ENCODE data around the gene LZTFL1.
A peak's percentile ranks its signal among the peaks of the same experiment; 100 is the strongest.
"Not testable (repeated sequence)": the region's sequence is repeated elsewhere in the genome, so short reads cannot be mapped to it uniquely, and the experiment has no call there.

LZTFL1 gene

GRCh38 chr3:45865563-45865962 lies 23.6 kb upstream of the LZTFL1 start:
- FAIRE-seq (no peak), DNase-seq (ENCODE audit: insufficient read length, low spot score) (no peak)

GRCh38 chr3:45864760-45865519 lies 23.0 kb upstream of the LZTFL1 start:
- FAIRE-seq (peak; percentile 98), DNase-seq (ENCODE audit: insufficient read length, low spot score) (no peak)

- peak; percentile 78 for FAIRE-seq
- DNase-seq (ENCODE audit: insufficient read length, low spot score): no peak
These were observed 19.3 kb upstream of the LZTFL1 start for GRCh38 chr3:45861043-45861719.

DNA sequence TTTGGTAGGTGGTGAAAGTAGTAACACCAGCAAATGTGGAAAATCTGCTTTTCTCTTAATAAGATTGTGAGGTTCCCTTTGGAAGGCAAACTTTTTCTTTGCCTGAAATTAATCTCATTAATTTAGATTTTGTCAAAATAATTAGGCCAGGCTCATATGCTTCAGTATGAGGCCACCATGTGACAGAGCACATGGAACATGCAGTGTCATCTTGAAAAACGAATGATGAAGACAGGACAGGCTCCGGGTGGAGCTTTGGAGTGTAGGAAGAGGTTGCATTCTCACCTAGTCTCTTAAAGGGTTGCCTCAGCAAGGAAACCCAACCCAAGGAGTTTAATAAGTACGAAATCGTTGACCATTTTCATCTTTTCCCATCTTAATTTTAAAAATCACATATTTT lies 18.6 kb upstream of the LZTFL1 start:
- FAIRE-seq: no peak
- no peak for DNase-seq (ENCODE audit: insufficient read length, low spot score)

DNA sequence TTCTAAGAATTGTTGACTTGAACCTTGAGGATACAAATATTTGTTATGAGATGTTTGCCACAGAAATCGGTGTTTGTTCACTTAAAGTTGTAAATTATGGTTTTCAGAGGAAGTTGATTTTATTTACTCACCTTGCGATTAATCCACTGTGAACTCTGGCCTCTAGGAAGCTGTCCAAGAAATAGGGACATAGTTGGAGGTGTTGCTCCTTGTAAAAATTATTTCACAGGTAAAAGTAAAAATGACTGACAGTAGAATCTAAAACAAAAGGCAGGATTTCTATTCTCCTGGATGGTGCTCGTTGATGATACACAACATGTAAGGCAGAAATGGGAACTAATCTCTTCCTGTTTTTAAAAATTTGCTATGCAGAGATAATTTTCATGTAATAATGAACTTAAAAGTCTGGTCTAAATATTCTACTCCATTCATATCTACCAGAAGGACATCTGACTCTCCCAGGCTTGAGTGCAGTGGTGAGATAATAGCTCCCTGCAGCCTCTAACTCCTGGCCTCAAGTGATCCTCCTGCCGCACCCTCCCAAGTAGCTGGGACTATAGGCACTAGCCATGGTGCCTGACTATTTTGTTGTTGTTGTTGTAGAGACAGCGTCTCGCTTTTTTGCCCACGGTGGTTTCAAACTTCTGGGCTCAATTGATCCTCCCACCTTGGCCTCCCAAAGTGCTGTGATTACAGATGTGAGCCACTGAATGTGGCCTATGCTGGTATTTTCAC lies 17.1 kb upstream of the LZTFL1 start:
- DNase-seq (ENCODE audit: insufficient read length, low spot score) (no peak), FAIRE-seq (no peak)

DNA sequence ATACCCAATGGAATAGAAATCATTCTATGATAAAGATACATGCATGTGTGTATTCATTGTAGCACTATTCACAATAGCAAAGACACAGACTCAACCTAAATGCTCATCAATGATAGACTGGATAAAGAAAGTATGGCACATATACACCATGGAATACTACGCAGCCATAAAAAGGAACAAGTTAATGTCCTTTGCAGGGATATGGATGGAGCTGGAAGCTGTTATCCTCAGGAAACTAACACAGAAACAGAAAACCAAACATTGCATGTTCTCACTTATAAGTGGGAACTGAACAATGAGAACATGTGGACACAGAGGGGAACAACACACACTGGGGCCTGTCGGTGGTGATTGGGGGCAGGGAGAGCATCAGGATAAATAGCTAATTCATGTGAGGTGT lies 15.1 kb upstream of the LZTFL1 start:
- DNase-seq (ENCODE audit: insufficient read length, low spot score); FAIRE-seq: not testable (repeated sequence)

- DNase-seq (ENCODE audit: insufficient read length, low spot score); FAIRE-seq: not testable (repeated sequence)
These were observed 14.4 kb upstream of the LZTFL1 start for GRCh38 chr3:45856323-45856722.

DNA sequence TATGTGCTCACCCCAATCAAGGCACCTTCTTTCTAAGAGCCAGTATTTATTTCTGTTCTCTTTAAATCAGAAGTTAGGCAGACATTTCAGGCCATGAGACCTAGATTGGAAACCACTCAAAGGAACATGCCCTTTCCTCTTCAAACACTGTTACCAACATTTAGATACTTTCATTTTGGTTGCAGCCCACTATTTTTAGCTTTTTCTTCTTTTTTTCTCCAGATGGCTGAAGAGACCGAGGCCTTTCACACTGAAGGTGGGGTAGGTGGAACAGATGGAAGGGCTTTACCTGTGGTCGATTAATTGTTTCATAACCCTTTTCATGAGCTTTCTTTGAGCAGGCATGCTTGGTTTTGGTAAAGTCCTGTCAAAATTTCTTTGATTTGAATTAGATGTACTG lies 10.9 kb upstream of the LZTFL1 start:
- FAIRE-seq: peak; percentile 89
- DNase-seq (ENCODE audit: insufficient read length, low spot score): no peak

GRCh38 chr3:45848392-45848791 lies 6.5 kb upstream of the LZTFL1 start:
- FAIRE-seq (no peak), DNase-seq (ENCODE audit: insufficient read length, low spot score) (no peak)

- DNase-seq (ENCODE audit: insufficient read length, low spot score) (no peak), FAIRE-seq (no peak)
These were observed 2.7 kb upstream of the LZTFL1 start for GRCh38 chr3:45844616-45845015.

GRCh38 chr3:45842851-45843625 lies 1.1 kb upstream of the LZTFL1 start:
- DNase-seq (ENCODE audit: insufficient read length, low spot score) (no peak), FAIRE-seq (no peak)

DNA sequence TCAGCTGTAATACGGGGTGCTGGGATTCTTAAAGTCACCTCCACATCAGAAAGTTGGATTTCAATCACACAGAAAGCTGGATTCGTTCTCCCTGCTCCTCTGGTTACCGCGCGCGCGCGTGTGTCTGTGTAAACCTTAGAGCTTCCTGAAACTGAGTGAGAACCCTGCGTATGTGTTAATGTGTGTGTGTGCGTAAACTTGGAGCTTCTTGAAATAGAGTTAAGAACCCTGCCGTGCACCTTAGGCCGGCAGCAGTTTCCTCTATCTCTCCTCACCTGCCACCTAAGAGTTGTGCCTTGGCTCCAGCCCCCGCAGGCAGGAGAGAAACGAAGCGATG lies 531 bp downstream of the LZTFL1 start:
- FAIRE-seq: no peak

GRCh38 chr3:45838466-45838865 lies 3.5 kb downstream of the LZTFL1 start:
- no peak for FAIRE-seq
- no peak for DNase-seq (ENCODE audit: insufficient read length, low spot score)

More for the DNA sequence above, 531 bp downstream of the LZTFL1 start:
- DNase-seq (ENCODE audit: insufficient read length, low spot score): no peak

DNA sequence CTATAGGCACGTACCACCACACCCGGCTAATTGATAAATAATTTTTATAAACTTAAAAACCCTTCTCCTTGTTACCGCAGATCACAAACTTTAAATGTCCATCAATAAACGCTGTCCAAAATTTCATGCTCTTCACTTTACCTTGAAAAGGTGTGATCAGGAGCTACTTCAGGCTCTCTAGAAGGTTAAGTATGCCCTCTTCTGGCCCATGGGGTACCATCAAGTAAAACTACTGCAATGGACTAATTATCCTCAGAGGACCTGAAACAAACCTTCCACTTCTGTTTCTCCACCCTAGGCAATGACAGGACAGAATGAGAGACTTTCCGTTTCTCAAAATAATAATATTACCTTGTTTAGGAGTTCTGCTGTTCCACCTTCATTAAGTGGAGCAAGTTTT lies 9.2 kb downstream of the LZTFL1 start:
- FAIRE-seq: peak; percentile 44
- DNase-seq (ENCODE audit: insufficient read length, low spot score): no peak

GRCh38 chr3:45830121-45830520 lies 11.8 kb downstream of the LZTFL1 start:
- DNase-seq (ENCODE audit: insufficient read length, low spot score) (no peak), FAIRE-seq (no peak)

- no peak for FAIRE-seq
- DNase-seq (ENCODE audit: insufficient read length, low spot score): no peak
These were observed 15.0 kb downstream of the LZTFL1 start for GRCh38 chr3:45826908-45827307.

DNA sequence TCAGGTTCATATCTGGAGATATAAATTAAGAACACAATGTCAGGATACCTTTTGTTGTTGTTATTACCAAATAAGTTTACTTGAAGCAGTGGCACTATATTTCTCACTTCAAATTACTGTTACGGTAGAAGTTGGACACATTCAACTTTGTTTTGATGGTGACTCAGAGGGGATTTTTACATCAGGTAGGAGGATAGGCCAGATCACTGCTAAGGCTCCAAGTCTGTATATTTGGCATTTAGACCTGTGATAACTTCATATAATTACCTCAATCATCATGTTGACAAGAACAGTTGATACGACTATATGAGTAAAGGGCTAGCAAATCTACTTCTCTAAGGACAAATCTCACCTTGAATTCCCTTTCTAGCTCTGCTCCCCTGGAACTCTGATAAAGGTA lies 15.6 kb downstream of the LZTFL1 start:
- DNase-seq (ENCODE audit: insufficient read length, low spot score) (no peak), FAIRE-seq (peak; percentile 47)

DNA sequence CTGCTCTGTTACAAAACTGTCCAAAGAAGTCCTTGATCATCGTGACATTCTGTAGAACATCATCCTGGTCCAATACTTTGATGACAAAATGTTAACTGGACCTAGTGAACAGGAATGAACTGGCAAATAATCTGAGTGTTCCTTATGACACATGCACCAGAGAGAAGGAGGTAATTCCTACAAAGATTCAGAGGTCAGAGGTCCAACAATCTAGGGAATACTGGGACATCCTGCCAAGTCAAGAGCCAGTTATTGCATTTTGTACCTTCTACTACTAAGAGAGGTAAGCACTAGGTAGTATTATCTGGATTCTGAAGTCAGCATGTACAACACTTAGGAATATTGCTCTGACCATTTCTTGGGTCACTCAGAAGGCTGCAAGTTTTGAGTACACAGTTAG lies 20.8 kb downstream of the LZTFL1 start:
- FAIRE-seq: no peak
- DNase-seq (ENCODE audit: insufficient read length, low spot score): no peak

DNA sequence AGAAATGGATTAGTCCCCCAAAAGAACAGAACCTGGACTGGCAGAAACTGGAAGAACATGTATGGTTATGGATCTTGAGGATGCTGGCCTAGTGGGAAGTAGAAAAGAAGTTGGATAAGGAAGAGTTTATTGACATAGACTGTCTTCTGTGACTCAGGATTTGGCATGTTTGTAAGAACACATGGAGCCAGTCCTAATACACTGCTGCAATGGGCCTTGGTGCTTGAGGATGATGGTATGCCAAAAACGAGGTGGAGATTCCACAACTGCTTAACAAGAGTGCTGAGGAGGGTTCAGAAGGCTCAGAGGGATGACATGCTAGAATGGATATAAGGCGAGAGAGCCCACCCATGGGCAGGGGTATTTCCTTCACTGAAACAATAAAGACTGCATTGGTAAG lies 22.4 kb downstream of the LZTFL1 start:
- no peak for FAIRE-seq
- DNase-seq (ENCODE audit: insufficient read length, low spot score): no peak

DNA sequence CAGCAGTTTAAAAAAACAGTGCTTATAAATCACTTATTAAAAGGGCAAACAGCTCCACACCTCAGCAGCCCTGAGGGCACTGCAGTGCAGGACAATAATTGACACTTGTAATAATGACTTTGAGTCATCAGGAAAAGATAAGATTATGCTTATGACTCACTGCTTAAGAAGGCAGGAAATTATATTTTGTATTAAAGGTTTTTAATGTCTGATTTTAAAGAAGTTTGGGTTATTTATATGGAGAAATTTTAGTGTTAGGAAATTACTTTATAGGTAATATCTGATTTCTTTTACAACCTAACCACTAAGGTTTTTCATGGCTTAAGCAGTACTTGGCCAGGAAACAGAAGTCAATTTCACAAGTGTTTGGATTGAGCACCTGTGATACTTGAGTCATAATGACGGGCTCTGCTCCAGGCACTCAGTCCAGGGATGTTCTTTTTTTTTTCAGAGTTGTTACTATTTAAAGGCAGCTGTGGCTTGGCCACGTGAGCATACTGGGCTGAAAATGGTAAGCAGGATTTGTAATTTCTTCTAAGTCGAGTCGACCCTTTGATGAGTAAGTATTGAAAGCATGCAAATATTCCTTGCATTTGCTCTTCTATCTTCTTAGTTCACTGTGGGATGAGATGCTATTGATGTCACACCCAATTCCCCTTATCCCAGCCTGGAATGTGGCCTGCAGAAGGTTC lies 23.9 kb downstream of the LZTFL1 start:
- FAIRE-seq: peak; percentile 42
- DNase-seq (ENCODE audit: insufficient read length, low spot score): no peak
